Fibroblast of pulmonary artery (primary cell): ENCODE measurements around the gene ASPG.

ENCODE experiments used
- DNase-seq: peaks from one replicate; pipeline ENCODE4 v3.0.0-alpha.2; 2010; ENCODE audit warnings: low read depth
- H3K4me3 ChIP-seq: replicated peaks from 2 replicates; pipeline ENCODE4 v1.5.1; 2011; ENCODE audit warnings: low read depth, mild to moderate bottlenecking, control low read depth, low read length, moderate library complexity
- CTCF ChIP-seq: IDR thresholded peaks from 2 replicates; pipeline ENCODE4 v1.5.1; 2011; ENCODE audit warnings: mild to moderate bottlenecking, control low read depth, low read length, inconsistent platforms; ENCODE audit errors: missing control alignments

The ASPG gene

DNA sequence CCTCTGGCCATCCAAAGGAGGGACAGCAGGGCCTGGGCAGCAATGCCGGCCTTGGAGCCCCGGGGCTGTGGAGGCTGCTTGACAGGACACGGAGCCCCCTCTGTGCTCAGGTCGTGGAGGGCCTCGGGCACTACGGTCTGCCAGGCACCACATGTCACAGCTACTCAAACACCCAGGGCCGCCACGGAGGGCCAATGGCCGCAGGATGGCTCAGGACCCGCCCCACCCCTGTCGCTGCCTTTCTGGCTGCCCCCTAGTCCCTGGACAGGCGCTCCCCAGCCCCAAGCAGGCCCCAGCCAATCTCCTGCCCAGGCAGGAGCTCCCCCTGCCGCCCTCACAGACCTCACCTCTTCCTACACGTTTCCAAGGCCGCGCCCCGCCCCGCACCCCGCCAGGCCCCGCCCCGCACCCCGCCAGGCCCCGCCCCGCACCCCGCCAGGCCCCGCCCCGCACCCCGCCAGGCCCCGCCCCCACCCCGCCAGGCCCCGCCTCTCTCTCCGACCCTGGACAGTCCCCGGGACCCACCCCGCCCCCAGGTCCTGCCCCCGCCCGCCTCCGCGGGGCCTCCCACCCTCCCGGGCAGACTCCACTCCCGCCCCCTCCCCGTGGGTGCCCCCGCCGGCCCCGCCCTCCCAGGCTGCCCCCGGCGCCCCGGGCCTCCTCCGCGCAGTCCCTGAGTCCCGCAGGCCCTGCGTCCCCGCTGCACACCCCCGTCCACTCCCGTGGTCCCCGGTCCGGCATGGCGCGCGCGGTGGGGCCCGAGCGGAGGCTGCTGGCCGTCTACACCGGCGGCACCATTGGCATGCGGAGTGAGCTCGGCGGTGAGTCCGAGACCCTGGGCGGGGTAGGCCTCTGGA lies at the start of gene ASPG:
ASPG (plus strand) TSS at position 669 of the 857 bp plus-strand sequence; CDS start at position 740, 71 bp downstream.
- DNase-seq = no peak
- H3K4me3 ChIP-seq = no peak within 1 kb of the TSS
- no peak for TF ChIP-seq CTCF

GRCh38 chr14:104036212-104036611 lies 49.3 kb upstream of the ASPG start:
- no peak for TF ChIP-seq CTCF
- no peak for DNase-seq
- no peak overlapping the region for H3K4me3 ChIP-seq

DNA sequence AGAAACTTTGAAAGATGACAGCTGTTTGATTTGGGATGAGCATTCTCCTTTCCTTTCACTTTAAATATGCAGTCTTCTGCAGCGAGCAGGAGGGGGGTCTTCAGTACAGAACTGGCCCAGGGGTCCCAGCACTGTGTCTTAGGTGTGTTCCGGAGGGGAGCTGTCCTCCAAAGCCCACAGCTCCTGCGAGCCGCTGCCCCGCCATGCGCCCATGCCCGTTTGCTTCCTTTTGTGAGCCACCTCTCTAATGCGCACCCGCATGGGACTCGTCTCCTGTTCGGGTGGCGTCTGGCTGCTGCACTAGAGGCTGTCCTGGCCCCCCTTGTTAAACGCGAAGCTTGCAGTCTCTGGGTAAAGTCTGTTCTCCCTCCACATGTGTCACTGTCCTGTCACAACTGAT lies 48.4 kb upstream of the ASPG start:
- H3K4me3 ChIP-seq = no peak overlapping the region
- TF ChIP-seq CTCF = no peak
- no peak for DNase-seq

- DNase-seq = no peak
- H3K4me3 ChIP-seq = no peak overlapping the region
- TF ChIP-seq CTCF = no peak
Measured at GRCh38 chr14:104037903-104038302, 47.6 kb upstream of the ASPG start.

DNA sequence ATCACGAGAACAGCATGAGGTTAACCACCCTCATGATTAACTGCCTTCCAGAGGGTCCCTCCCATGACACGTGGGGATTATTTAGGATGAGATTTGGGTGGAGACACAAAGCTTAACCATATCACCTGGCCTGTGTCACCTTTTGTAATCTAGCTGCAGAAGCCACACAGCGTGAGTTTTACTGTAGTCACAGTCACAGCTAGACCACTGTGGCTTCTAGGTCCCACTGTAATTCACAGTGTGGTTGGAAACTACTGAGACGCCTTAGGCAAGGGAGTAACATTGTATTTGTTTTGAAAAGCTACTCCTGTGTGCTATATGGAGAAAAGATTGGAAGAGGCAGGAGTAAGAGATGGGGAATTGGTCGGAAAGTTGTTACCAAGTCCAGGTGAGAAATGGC lies 46.3 kb upstream of the ASPG start:
- no peak for DNase-seq
- no peak for TF ChIP-seq CTCF
- H3K4me3 ChIP-seq = no peak overlapping the region

DNA sequence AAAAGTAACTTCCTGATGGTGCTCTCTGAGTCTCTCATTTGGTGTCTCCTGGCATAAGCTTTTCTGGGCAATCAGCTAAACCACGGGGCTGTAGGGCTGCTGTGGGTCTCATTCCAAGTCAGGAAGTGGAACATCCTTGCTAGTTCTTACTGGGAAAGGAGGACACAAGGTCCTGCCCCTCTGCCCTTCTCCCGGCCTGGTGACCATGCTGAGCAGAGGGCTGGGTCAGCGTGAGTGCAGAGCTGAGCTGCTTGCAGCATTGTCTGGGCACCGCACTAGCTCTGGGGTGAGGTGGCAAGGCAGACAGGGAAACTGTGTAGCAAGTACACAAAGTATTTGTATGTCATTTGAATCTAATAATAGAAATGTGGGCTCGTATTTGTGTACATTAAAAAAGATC lies 45.0 kb upstream of the ASPG start:
- TF ChIP-seq CTCF = no peak
- no peak overlapping the region for H3K4me3 ChIP-seq
- DNase-seq = no peak
